ENCODE results near the gene TMEM255B. TPM values are rescaled to one million over a fixed set of nuclear protein-coding genes. Genes with fewer than 3 reads are reported as not detected.
"Not testable (repeated sequence)": the region's sequence is repeated elsewhere in the genome, so short reads cannot be mapped to it uniquely, and the experiment has no call there.

The TMEM255B gene
- total RNA-seq = 10 to 100 TPM in 1 of 4 donors, 1 to 10 TPM in 2, not detected in 1; 1.8 to 17.3 (median 3.5) TPM

GRCh38 chr13:113758651-113759524, at the start of gene TMEM255B:
Gene TMEM255B (plus strand): TSS chr13:113759226. CDS start chr13:113759270, 44 bp downstream.
- Histone ChIP-seq H3K27ac (peak within 1 kb of the TSS; percentile 69 to 85 (median 76)), H3K27me3 (no peaks in the 10 kb centered on the region), H3K36me3 (no peaks in the 10 kb centered on the region), H3K9me3 (no peaks in the 10 kb centered on the region), H3K4me1 (peaks cover 0 to 10% (median 8%) of the 10 kb centered on the region in 4 donors), H3K4me3 (peak within 1 kb of the TSS; percentile 61 to 69 (median 62))
- TF ChIP-seq CTCF (IDR thresholded peaks at IDR 0.05) = peak in 5 of 6 experiments; percentile 25 to 49 (median 44)
- TF ChIP-seq POLR2A (IDR thresholded peaks at IDR 0.05) = no peak
- DNase-seq = peak; percentile 73 to 92 (median 90)

- TF ChIP-seq CTCF (IDR thresholded peaks at IDR 0.05) (no peak), POLR2A (IDR thresholded peaks at IDR 0.05) (no peak)
- H3K36me3 ChIP-seq = no peaks in the 10 kb centered on the region
- no peak overlapping the region for H3K4me3 ChIP-seq
- DNase-seq = peak in 1 of 3 donors; percentile 33
- no peaks in the 10 kb centered on the region for H3K27me3 ChIP-seq
- peaks cover 0 to 7% (median 2%) of the 10 kb centered on the region in 4 donors for H3K4me1 ChIP-seq
- H3K9me3 ChIP-seq = peaks cover 0 to 3% (median 0%) of the 10 kb centered on the region in 4 donors
- H3K27ac ChIP-seq = no peak overlapping the region
Observed at GRCh38 chr13:113722921-113723320, 36.1 kb upstream of the TMEM255B start.

GRCh38 chr13:113723410-113724015, 35.5 kb upstream of the TMEM255B start:
- Histone ChIP-seq H3K9me3 (peaks cover 0 to 3% (median 0%) of the 10 kb centered on the region in 4 donors), H3K27me3 (no peaks in the 10 kb centered on the region), H3K27ac (no peak overlapping the region), H3K4me3 (no peak overlapping the region), H3K36me3 (no peaks in the 10 kb centered on the region), H3K4me1 (peaks cover 0 to 7% (median 2%) of the 10 kb centered on the region in 4 donors)
- no peak for TF ChIP-seq POLR2A (IDR thresholded peaks at IDR 0.05)
- no peak for TF ChIP-seq CTCF (IDR thresholded peaks at IDR 0.05)
- no peak for DNase-seq

DNA sequence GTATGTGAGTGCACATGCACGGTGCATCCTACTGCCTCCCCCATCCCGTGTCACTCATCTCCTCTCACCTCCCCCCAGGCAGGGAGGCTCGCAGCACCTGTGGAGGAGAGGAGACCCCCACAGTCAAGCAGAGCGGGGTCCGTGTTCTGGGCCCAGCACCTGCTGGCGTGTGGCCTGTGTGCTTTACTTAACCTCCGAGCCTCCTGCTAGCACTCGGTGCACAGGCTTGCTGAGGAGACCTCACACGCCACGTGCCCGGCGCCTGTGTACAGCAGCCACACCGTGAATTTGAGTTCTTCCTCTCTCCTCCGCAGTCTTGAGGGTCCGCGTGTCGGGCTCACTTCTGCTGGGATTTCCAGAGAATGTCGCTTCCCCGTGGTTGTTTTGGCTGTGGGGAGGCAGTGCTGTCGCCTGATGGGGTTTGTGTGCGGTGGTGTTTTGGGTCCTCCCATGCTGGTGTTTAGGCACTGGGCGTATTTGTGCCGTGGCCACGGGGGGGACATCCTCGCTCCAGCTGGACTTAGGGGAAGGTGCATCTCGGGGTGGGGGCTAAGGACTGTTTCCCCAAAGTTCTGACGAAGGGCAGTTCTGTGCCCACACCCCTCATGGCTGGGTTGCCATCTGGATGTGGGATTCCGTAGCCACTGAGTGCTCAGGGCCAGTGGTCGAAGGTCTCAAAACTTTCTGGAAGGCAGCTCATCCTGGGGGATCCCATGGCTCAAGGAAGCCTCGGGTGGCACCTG, 34.8 kb upstream of the TMEM255B start:
- Histone ChIP-seq H3K27me3 (no peaks in the 10 kb centered on the region), H3K27ac (peak overlapping the region in 3 of 4 donors; percentile 49 to 73 (median 49)), H3K36me3 (no peaks in the 10 kb centered on the region), H3K4me3 (peak overlapping the region in 2 of 4 donors; percentile 43 to 51), H3K4me1 (peaks cover 0 to 7% (median 2%) of the 10 kb centered on the region in 4 donors), H3K9me3 (peaks cover 0 to 3% (median 0%) of the 10 kb centered on the region in 4 donors)
- TF ChIP-seq POLR2A (IDR thresholded peaks at IDR 0.05) = no peak
- no peak for TF ChIP-seq CTCF (IDR thresholded peaks at IDR 0.05)
- DNase-seq = no peak

DNA sequence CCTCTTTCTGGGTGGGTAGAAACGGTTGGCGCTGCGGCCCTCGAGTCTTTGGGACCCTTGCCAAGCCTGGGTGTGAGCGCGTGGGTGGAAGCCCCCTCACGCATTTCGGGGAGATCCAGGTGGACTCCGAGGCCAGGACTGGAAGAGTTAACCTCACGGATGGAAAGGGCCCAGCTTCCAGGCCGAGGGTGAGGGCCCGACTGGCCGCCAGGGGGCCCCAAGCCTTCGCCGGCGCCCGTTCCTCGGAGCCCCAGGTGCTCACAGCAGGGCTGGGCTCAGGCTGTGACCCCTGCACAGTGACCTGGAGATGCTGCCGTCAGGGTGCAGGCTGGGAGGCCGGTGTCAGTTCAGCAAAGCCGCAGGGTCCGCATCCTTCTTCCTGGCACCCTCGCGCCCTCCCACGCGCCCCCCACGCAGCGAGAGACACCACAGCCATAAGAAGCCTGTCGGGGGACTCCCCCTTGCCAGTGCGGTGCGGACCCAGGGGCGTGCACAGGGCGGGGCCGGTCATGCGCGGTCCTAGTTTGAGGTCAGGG, 34.2 kb upstream of the TMEM255B start:
- H3K9me3 ChIP-seq = peaks cover 0 to 3% (median 0%) of the 10 kb centered on the region in 4 donors
- peak overlapping the region; percentile 39 to 73 (median 49) for H3K27ac ChIP-seq
- H3K27me3 ChIP-seq = no peaks in the 10 kb centered on the region
- no peaks in the 10 kb centered on the region for H3K36me3 ChIP-seq
- DNase-seq = peak; percentile 72 to 84 (median 83)
- peak overlapping the region; percentile 37 to 51 (median 42) for H3K4me3 ChIP-seq
- TF ChIP-seq POLR2A (IDR thresholded peaks at IDR 0.05) (no peak), CTCF (IDR thresholded peaks at IDR 0.05) (peak; percentile 71 to 84 (median 79))
- H3K4me1 ChIP-seq = peaks cover 0 to 7% (median 2%) of the 10 kb centered on the region in 4 donors

- H3K36me3 ChIP-seq, H3K27me3 ChIP-seq, H3K4me1 ChIP-seq, H3K9me3 ChIP-seq: not testable (repeated sequence)
- H3K27ac ChIP-seq = peak overlapping the region in 3 of 4 donors; percentile 49 to 73 (median 49)
- peak in 2 of 3 donors; percentile 43 to 72 for DNase-seq
- H3K4me3 ChIP-seq = peak overlapping the region; percentile 37 to 51 (median 42)
Observed at GRCh38 chr13:113725329-113726105, 33.5 kb upstream of the TMEM255B start.

All from Peyer's patch (tissue), 4 donors.